NB4 (cell line): Measurements from ENCODE around the gene SLC16A12.
"Not testable (repeated sequence)": the region's sequence is repeated elsewhere in the genome, so short reads cannot be mapped to it uniquely, and the experiment has no call there.

ENCODE experiments used
- POLR2A ChIP-seq: IDR thresholded peaks from 2 replicates; pipeline ENCODE4 v1.6.1; 2011; ENCODE audit warnings: mild to moderate bottlenecking; ENCODE audit not compliant: insufficient read length; ENCODE audit errors: extremely low read depth
- TF ChIP-seq, protein P1 (sequence below): IDR thresholded peaks from one replicate; pipeline ENCODE4 v1.5.1; 2012; ENCODE audit warnings: low read depth, low read length
- TF ChIP-seq, protein P2 (sequence below): IDR thresholded peaks from 2 replicates; pipeline ENCODE4 v1.6.1; 2011; ENCODE audit warnings: low read depth, low read length

DNA sequence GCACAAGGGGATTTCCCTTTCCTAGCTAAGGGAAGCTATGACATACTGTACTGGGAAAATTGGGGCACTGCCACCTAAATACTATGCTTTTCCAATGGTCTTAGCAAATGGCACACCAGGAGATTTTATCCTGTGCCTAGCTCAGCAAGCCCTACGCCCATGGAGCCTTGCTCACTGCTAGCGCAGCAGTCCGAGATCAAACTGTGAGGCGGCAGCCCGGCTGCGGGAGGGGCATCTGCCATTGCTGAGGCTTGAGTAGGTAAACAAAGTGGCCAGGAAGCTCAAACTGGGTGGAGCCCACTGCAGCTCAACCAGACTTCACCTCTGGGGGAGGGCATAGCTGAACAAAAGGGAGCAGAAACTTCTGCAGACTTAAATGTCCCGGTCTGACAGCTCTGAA, 90.6 kb downstream of the SLC16A12 start:
- TF ChIP-seq, protein P1, sequence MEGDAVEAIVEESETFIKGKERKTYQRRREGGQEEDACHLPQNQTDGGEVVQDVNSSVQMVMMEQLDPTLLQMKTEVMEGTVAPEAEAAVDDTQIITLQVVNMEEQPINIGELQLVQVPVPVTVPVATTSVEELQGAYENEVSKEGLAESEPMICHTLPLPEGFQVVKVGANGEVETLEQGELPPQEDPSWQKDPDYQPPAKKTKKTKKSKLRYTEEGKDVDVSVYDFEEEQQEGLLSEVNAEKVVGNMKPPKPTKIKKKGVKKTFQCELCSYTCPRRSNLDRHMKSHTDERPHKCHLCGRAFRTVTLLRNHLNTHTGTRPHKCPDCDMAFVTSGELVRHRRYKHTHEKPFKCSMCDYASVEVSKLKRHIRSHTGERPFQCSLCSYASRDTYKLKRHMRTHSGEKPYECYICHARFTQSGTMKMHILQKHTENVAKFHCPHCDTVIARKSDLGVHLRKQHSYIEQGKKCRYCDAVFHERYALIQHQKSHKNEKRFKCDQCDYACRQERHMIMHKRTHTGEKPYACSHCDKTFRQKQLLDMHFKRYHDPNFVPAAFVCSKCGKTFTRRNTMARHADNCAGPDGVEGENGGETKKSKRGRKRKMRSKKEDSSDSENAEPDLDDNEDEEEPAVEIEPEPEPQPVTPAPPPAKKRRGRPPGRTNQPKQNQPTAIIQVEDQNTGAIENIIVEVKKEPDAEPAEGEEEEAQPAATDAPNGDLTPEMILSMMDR: not testable (repeated sequence)
- TF ChIP-seq POLR2A: not testable (repeated sequence)
- TF ChIP-seq, protein P2, sequence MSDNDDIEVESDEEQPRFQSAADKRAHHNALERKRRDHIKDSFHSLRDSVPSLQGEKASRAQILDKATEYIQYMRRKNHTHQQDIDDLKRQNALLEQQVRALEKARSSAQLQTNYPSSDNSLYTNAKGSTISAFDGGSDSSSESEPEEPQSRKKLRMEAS: not testable (repeated sequence)
